ENCODE results near the gene PMS2. TPM values are rescaled to one million over a fixed set of nuclear protein-coding genes. Genes with fewer than 3 reads are reported as not detected.
"Not testable (repeated sequence)": the region's sequence is repeated elsewhere in the genome, so short reads cannot be mapped to it uniquely, and the experiment has no call there.

PMS2 gene
- total RNA-seq (2014; rRNA removed; shearing (Covaris generic)) = 42.8 and 43.3 TPM in 2 replicates
- 22.3 and 29.7 TPM in 2 replicates for polyA plus RNA-seq (2015; cell fraction: cytosol; rRNA removed)
- polyA plus RNA-seq (2015; cell fraction: nucleus; rRNA removed) = 36.9 and 42.3 TPM in 2 replicates

- peak; percentile 100 for DNase-seq (ENCODE audit: low read depth, low spot score)
- in situ Hi-C loops (cut with HindIII; ENCODE audit: low pct_unique_long_range_greater_than_20kb, low sequenced_read_pairs) = no loop called here
Measured at GRCh38 chr7:6008668-6009611, at the start of gene PMS2, which contains the start of gene AIMP2. Gene PMS2, minus strand, starts transcription at chr7:6009049. Its CDS starts 30 bp downstream, at chr7:6009019. Gene AIMP2, plus strand, starts transcription at chr7:6009272. Its CDS starts 92 bp downstream, at chr7:6009364.

GRCh38 chr7:6057316-6058129, 48.7 kb upstream of the PMS2 start:
- DNase-seq (ENCODE audit: low read depth, low spot score) = no peak
- in situ Hi-C loops (cut with HindIII; ENCODE audit: low pct_unique_long_range_greater_than_20kb, low sequenced_read_pairs) = no loop called here

- no peak for DNase-seq (ENCODE audit: low read depth, low spot score)
- in situ Hi-C loops (cut with HindIII; ENCODE audit: low pct_unique_long_range_greater_than_20kb, low sequenced_read_pairs) = no loop called here
Measured at GRCh38 chr7:6056616-6057015, 47.8 kb upstream of the PMS2 start.

GRCh38 chr7:6051185-6051584, 42.3 kb upstream of the PMS2 start:
- in situ Hi-C loops (cut with HindIII; ENCODE audit: low pct_unique_long_range_greater_than_20kb, low sequenced_read_pairs); DNase-seq (ENCODE audit: low read depth, low spot score): not testable (repeated sequence)

GRCh38 chr7:6049780-6050179, 40.9 kb upstream of the PMS2 start:
- DNase-seq (ENCODE audit: low read depth, low spot score) = no peak
- in situ Hi-C loops (cut with HindIII; ENCODE audit: low pct_unique_long_range_greater_than_20kb, low sequenced_read_pairs) = no loop called here

- in situ Hi-C loops (cut with HindIII; ENCODE audit: low pct_unique_long_range_greater_than_20kb, low sequenced_read_pairs) = no loop called here
- DNase-seq (ENCODE audit: low read depth, low spot score) = no peak
Measured at GRCh38 chr7:6035686-6036085, 26.8 kb upstream of the PMS2 start.

GRCh38 chr7:6035165-6035564, 26.3 kb upstream of the PMS2 start:
- in situ Hi-C loops (cut with HindIII; ENCODE audit: low pct_unique_long_range_greater_than_20kb, low sequenced_read_pairs) = no loop called here
- no peak for DNase-seq (ENCODE audit: low read depth, low spot score)

GRCh38 chr7:6032641-6033040, 23.8 kb upstream of the PMS2 start:
- in situ Hi-C loops (cut with HindIII; ENCODE audit: low pct_unique_long_range_greater_than_20kb, low sequenced_read_pairs) = no loop called here
- no peak for DNase-seq (ENCODE audit: low read depth, low spot score)

- in situ Hi-C loops (cut with HindIII; ENCODE audit: low pct_unique_long_range_greater_than_20kb, low sequenced_read_pairs) = no loop called here
Measured at GRCh38 chr7:6032167-6032566, 23.3 kb upstream of the PMS2 start.

GRCh38 chr7:6031567-6031966, 22.7 kb upstream of the PMS2 start:
- in situ Hi-C loops (cut with HindIII; ENCODE audit: low pct_unique_long_range_greater_than_20kb, low sequenced_read_pairs) = no loop called here
- DNase-seq (ENCODE audit: low read depth, low spot score) = no peak

More at GRCh38 chr7:6032167-6032566, 23.3 kb upstream of the PMS2 start:
- DNase-seq (ENCODE audit: low read depth, low spot score) = no peak

- no peak for DNase-seq (ENCODE audit: low read depth, low spot score)
- in situ Hi-C loops (cut with HindIII; ENCODE audit: low pct_unique_long_range_greater_than_20kb, low sequenced_read_pairs) = no loop called here
Measured at GRCh38 chr7:6030988-6031387, 22.1 kb upstream of the PMS2 start, which contains the start of gene ANKRD61. Gene ANKRD61, plus strand, starts transcription at chr7:6031376. Its CDS starts 0 bp downstream, at chr7:6031376.

GRCh38 chr7:6028563-6028962, 19.7 kb upstream of the PMS2 start:
- in situ Hi-C loops (cut with HindIII; ENCODE audit: low pct_unique_long_range_greater_than_20kb, low sequenced_read_pairs) = no loop called here

GRCh38 chr7:6027806-6028365, 19.0 kb upstream of the PMS2 start:
- no peak for DNase-seq (ENCODE audit: low read depth, low spot score)
- in situ Hi-C loops (cut with HindIII; ENCODE audit: low pct_unique_long_range_greater_than_20kb, low sequenced_read_pairs) = no loop called here

More at GRCh38 chr7:6028563-6028962, 19.7 kb upstream of the PMS2 start:
- no peak for DNase-seq (ENCODE audit: low read depth, low spot score)

GRCh38 chr7:6026820-6027311, 18.0 kb upstream of the PMS2 start:
- in situ Hi-C loops (cut with HindIII; ENCODE audit: low pct_unique_long_range_greater_than_20kb, low sequenced_read_pairs) = no loop called here
- DNase-seq (ENCODE audit: low read depth, low spot score) = no peak

- in situ Hi-C loops (cut with HindIII; ENCODE audit: low pct_unique_long_range_greater_than_20kb, low sequenced_read_pairs) = no loop called here
- DNase-seq (ENCODE audit: low read depth, low spot score) = peak; percentile 76
Measured at GRCh38 chr7:6026011-6026819, 17.4 kb upstream of the PMS2 start.

GRCh38 chr7:6023974-6024435, 15.2 kb upstream of the PMS2 start:
- in situ Hi-C loops (cut with HindIII; ENCODE audit: low pct_unique_long_range_greater_than_20kb, low sequenced_read_pairs) = no loop called here
- DNase-seq (ENCODE audit: low read depth, low spot score) = no peak

GRCh38 chr7:6022707-6023106, 13.9 kb upstream of the PMS2 start:
- in situ Hi-C loops (cut with HindIII; ENCODE audit: low pct_unique_long_range_greater_than_20kb, low sequenced_read_pairs) = no loop called here
- no peak for DNase-seq (ENCODE audit: low read depth, low spot score)

Measured in SK-MEL-5 (cell line).